Breast epithelium (tissue), 3 donors: ENCODE measurements around the gene CLEC1A.

ENCODE experiments used
- POLR2A ChIP-seq: fragments of 450-650 bp; IDR thresholded peaks from one replicate; pipeline ENCODE4 v1.6.1; 2016; ENCODE audit warnings: antibody characterized with exemption, mild to moderate bottlenecking, moderate library complexity
- TF ChIP-seq, protein P1 (sequence below), 3 donors: fragments of 450-650 bp; IDR thresholded peaks; one replicate each; pipeline ENCODE4 v1.5.1; 2016 to 2017; ENCODE audit warnings: antibody characterized with exemption in 3 of 3, mild to moderate bottlenecking in 3 of 3, moderate library complexity in 3 of 3

DNA sequence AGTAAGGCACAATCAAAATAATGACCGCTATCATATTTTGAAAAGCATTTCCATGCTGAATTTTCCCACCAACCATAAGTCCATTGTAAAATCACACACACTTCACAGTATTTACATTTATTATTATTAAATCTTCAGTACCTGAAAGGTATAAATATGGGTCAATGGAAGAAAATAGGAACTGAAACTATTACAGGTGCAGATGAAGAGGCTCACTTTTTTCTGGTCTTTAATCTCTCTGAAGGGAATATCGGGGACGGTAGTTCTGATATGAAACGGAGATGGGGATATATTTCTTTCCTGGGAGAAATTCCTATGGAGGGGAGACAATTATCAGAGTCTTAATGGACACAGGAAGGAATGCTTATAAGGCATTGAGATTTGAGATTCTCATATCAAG, 28.4 kb downstream of the CLEC1A start:
- TF ChIP-seq, protein P1, sequence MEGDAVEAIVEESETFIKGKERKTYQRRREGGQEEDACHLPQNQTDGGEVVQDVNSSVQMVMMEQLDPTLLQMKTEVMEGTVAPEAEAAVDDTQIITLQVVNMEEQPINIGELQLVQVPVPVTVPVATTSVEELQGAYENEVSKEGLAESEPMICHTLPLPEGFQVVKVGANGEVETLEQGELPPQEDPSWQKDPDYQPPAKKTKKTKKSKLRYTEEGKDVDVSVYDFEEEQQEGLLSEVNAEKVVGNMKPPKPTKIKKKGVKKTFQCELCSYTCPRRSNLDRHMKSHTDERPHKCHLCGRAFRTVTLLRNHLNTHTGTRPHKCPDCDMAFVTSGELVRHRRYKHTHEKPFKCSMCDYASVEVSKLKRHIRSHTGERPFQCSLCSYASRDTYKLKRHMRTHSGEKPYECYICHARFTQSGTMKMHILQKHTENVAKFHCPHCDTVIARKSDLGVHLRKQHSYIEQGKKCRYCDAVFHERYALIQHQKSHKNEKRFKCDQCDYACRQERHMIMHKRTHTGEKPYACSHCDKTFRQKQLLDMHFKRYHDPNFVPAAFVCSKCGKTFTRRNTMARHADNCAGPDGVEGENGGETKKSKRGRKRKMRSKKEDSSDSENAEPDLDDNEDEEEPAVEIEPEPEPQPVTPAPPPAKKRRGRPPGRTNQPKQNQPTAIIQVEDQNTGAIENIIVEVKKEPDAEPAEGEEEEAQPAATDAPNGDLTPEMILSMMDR (IDR thresholded peaks at IDR 0.05) = no peak
- TF ChIP-seq POLR2A = no peak
